ENCODE data around the gene UCMA. TPM values are rescaled to one million over a fixed set of nuclear protein-coding genes. Genes with fewer than 3 reads are reported as not detected.

The UCMA gene
- total and polyA plus RNA-seq, 2 donors from 2014 or later = not detected

- H3K4me3 ChIP-seq (ENCODE audit: low read length in 3 of 3) = no peak overlapping the region
- H3K27ac ChIP-seq (ENCODE audit: low read depth in 2 of 2, low read length in 2 of 2) = no peak overlapping the region
- no peaks in the 10 kb centered on the region for H3K9me3 ChIP-seq (ENCODE audit: control insufficient read depth in 2 of 3, insufficient read depth in 1 of 3, low read length in 3 of 3)
- no peaks in the 10 kb centered on the region for H3K36me3 ChIP-seq (ENCODE audit: control insufficient read depth in 2 of 3, insufficient read depth in 3 of 3, low read length in 3 of 3)
- DNase-seq = peak in 2 of 5 donors; percentile 36 to 58
- H3K9ac ChIP-seq (ENCODE audit: low read length in 3 of 3) = no peak overlapping the region
- intact Hi-C loops (cut with DNase I) = no loop called here
- no peaks in the 10 kb centered on the region for H3K27me3 ChIP-seq (ENCODE audit: control insufficient read depth, insufficient read depth, low read length)
- FAIRE-seq = no peak
- no peaks in the 10 kb centered on the region for H3K4me1 ChIP-seq (ENCODE audit: control insufficient read depth in 2 of 3, insufficient read depth in 2 of 3, low read depth in 1 of 3, low read length in 3 of 3)
- TF ChIP-seq CTCF (IDR thresholded peaks at IDR 0.05; ENCODE audit: borderline replicate concordance, extremely low read depth, insufficient read depth) = no peak
Observed at GRCh38 chr10:13257621-13258140, 23.5 kb upstream of the UCMA start.

DNA sequence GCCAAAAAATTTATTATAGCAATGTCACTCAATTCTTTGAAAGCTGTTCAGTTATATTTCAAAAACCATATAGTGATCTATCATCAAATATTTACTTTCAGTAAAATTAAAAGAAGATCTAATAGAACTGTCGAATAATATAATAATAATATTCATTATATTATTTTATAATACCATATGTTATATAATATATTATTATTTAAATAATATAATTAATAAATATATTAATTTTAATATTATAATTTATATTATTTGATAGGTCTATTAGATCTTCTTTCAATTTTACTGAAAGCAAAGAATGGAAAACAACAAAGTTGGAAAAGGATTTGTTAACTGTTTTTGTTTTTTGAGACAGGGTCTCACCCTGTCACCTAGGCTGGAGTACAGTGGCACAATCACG lies 22.5 kb upstream of the UCMA start:
- Histone ChIP-seq H3K4me3 (ENCODE audit: low read length in 3 of 3) (no peak overlapping the region), H3K36me3 (ENCODE audit: control insufficient read depth in 2 of 3, insufficient read depth in 3 of 3, low read length in 3 of 3) (no peaks in the 10 kb centered on the region), H3K4me1 (ENCODE audit: control insufficient read depth in 2 of 3, insufficient read depth in 2 of 3, low read depth in 1 of 3, low read length in 3 of 3) (no peaks in the 10 kb centered on the region), H3K9ac (ENCODE audit: low read length in 3 of 3) (no peak overlapping the region), H3K27ac (ENCODE audit: low read depth in 2 of 2, low read length in 2 of 2) (no peak overlapping the region), H3K9me3 (ENCODE audit: control insufficient read depth in 2 of 3, insufficient read depth in 1 of 3, low read length in 3 of 3) (no peaks in the 10 kb centered on the region), H3K27me3 (ENCODE audit: control insufficient read depth, insufficient read depth, low read length) (no peaks in the 10 kb centered on the region)
- FAIRE-seq (peak; percentile 68), DNase-seq (no peak)
- no peak for TF ChIP-seq CTCF (IDR thresholded peaks at IDR 0.05; ENCODE audit: borderline replicate concordance, extremely low read depth, insufficient read depth)
- intact Hi-C loops (cut with DNase I) = no loop called here

GRCh38 chr10:13253726-13254125 lies 19.6 kb upstream of the UCMA start:
- H3K4me3 ChIP-seq (ENCODE audit: low read length in 3 of 3) = no peak overlapping the region
- FAIRE-seq (no peak), DNase-seq (no peak)
- no peaks in the 10 kb centered on the region for H3K9me3 ChIP-seq (ENCODE audit: control insufficient read depth in 2 of 3, insufficient read depth in 1 of 3, low read length in 3 of 3)
- no peaks in the 10 kb centered on the region for H3K27me3 ChIP-seq (ENCODE audit: control insufficient read depth, insufficient read depth, low read length)
- no peak overlapping the region for H3K27ac ChIP-seq (ENCODE audit: low read depth in 2 of 2, low read length in 2 of 2)
- no peak overlapping the region for H3K9ac ChIP-seq (ENCODE audit: low read length in 3 of 3)
- no peaks in the 10 kb centered on the region for H3K36me3 ChIP-seq (ENCODE audit: control insufficient read depth in 2 of 3, insufficient read depth in 3 of 3, low read length in 3 of 3)
- no peaks in the 10 kb centered on the region for H3K4me1 ChIP-seq (ENCODE audit: control insufficient read depth in 2 of 3, insufficient read depth in 2 of 3, low read depth in 1 of 3, low read length in 3 of 3)
- intact Hi-C loops (cut with DNase I) = no loop called here
- no peak for TF ChIP-seq CTCF (IDR thresholded peaks at IDR 0.05; ENCODE audit: borderline replicate concordance, extremely low read depth, insufficient read depth)

DNA sequence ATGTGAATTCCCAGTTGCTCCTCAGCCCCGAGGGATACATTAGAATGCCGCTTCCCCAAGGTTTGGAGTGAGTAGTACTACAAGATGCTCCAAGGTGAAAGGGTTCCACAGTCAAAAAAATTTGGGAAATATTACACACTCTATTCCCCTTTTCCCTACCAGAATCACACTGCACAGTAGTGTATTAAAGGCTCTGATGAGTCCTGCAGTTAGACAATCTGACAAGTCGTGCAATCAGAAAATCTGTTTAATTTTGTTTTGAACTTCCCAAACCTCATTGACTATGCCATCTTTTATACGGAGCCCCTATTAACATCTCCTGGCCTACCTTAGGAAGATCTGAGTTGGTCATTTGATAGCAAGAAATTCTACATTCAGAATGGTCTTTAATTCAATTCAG lies 13.6 kb upstream of the UCMA start:
- no peak for FAIRE-seq
- TF ChIP-seq CTCF (IDR thresholded peaks at IDR 0.05; ENCODE audit: borderline replicate concordance, extremely low read depth, insufficient read depth) = no peak
- Histone ChIP-seq H3K27me3 (ENCODE audit: control insufficient read depth, insufficient read depth, low read length) (no peaks in the 10 kb centered on the region), H3K4me3 (ENCODE audit: low read length in 3 of 3) (no peak overlapping the region), H3K27ac (ENCODE audit: low read depth in 2 of 2, low read length in 2 of 2) (no peak overlapping the region), H3K36me3 (ENCODE audit: control insufficient read depth in 2 of 3, insufficient read depth in 3 of 3, low read length in 3 of 3) (no peaks in the 10 kb centered on the region), H3K9me3 (ENCODE audit: control insufficient read depth in 2 of 3, insufficient read depth in 1 of 3, low read length in 3 of 3) (no peaks in the 10 kb centered on the region), H3K4me1 (ENCODE audit: control insufficient read depth in 2 of 3, insufficient read depth in 2 of 3, low read depth in 1 of 3, low read length in 3 of 3) (no peaks in the 10 kb centered on the region), H3K9ac (ENCODE audit: low read length in 3 of 3) (no peak overlapping the region)
- DNase-seq = no peak
- intact Hi-C loops (cut with DNase I) = no loop called here

Data from kidney (tissue), 14 donors.